RWPE2 (cell line): ENCODE data around the gene NACC2.

ENCODE experiments used
- ATAC-seq: fragments of 200-7000 bp; cut with Tn5 transposase; 3 replicates; pipeline ENCODE4 v1.9.1; 2021; ENCODE audit warnings: low read depth
- DNase-seq: peaks from one replicate; pipeline ENCODE4 v3.0.0-alpha.2; 2020; ENCODE audit warnings: low spot score
- H3K27ac ChIP-seq: fragments of 450-650 bp; 2 replicates; pipeline ENCODE4 v1.5.1; 2017; ENCODE audit warnings: mild to moderate bottlenecking; ENCODE audit not compliant: poor library complexity, severe bottlenecking
- H3K27me3 ChIP-seq: fragments of 250-450 bp; sonication (Bioruptor Pico); 2 replicates; pipeline ENCODE4 v1.5.1; 2021; ENCODE audit warnings: mild to moderate bottlenecking, moderate library complexity; ENCODE audit not compliant: insufficient read depth, poor library complexity, severe bottlenecking
- H3K36me3 ChIP-seq: fragments of 250-450 bp; sonication (Bioruptor Pico); 2 replicates; pipeline ENCODE4 v1.5.1; 2020; ENCODE audit warnings: low read depth, mild to moderate bottlenecking, moderate library complexity
- H3K4me1 ChIP-seq: fragments of 250-450 bp; sonication (Bioruptor Pico); 2 replicates; pipeline ENCODE4 v1.5.1; 2021; ENCODE audit warnings: mild to moderate bottlenecking, moderate library complexity; ENCODE audit not compliant: insufficient read depth, poor library complexity, severe bottlenecking
- H3K4me3 ChIP-seq: fragments of 250-450 bp; sonication (Bioruptor Pico); 2 replicates; pipeline ENCODE4 v1.5.1; 2021; ENCODE audit warnings: mild to moderate bottlenecking, moderate library complexity; ENCODE audit not compliant: severe bottlenecking
- H3K9me3 ChIP-seq: fragments of 250-450 bp; sonication (Bioruptor Pico); 2 replicates; pipeline ENCODE4 v1.5.1; 2021; ENCODE audit warnings: mild to moderate bottlenecking, moderate library complexity; ENCODE audit not compliant: severe bottlenecking
- TF ChIP-seq, protein P1 (sequence below): fragments of 450-650 bp; IDR thresholded peaks from one replicate; pipeline ENCODE4 v1.5.1; 2017; ENCODE audit warnings: mild to moderate bottlenecking, moderate library complexity; ENCODE audit not compliant: poor library complexity, severe bottlenecking

NACC2 gene

DNA sequence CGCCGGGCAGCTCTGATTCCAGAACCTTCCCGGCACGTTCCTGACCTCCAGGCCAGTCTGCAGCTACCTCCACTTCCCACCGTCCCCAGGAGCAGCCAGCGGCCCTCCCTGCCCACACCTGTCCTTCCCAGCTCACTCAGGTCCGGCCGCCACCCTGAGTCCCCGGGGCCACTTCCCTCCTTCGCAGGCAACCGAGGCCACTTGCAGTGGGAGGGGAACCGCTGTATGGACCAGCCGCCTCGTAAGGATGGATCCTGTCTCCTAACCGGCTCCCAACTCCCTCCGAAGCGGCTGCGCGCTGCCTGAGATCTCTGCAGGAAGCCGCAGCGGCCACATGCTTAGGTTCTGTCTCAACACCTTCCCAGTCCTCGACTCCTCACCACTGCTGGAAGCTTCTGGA is 16.1 kb upstream of the NACC2 start:
- peaks cover 23% of the 10 kb centered on the region for H3K4me1 ChIP-seq
- H3K36me3 ChIP-seq = no peaks in the 10 kb centered on the region
- no peaks in the 10 kb centered on the region for H3K27me3 ChIP-seq
- ATAC-seq (no peak), DNase-seq (no peak)
- TF ChIP-seq, protein P1, sequence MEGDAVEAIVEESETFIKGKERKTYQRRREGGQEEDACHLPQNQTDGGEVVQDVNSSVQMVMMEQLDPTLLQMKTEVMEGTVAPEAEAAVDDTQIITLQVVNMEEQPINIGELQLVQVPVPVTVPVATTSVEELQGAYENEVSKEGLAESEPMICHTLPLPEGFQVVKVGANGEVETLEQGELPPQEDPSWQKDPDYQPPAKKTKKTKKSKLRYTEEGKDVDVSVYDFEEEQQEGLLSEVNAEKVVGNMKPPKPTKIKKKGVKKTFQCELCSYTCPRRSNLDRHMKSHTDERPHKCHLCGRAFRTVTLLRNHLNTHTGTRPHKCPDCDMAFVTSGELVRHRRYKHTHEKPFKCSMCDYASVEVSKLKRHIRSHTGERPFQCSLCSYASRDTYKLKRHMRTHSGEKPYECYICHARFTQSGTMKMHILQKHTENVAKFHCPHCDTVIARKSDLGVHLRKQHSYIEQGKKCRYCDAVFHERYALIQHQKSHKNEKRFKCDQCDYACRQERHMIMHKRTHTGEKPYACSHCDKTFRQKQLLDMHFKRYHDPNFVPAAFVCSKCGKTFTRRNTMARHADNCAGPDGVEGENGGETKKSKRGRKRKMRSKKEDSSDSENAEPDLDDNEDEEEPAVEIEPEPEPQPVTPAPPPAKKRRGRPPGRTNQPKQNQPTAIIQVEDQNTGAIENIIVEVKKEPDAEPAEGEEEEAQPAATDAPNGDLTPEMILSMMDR = no peak
- no peak overlapping the region for H3K27ac ChIP-seq
- H3K9me3 ChIP-seq = no peaks in the 10 kb centered on the region
- H3K4me3 ChIP-seq = no peak overlapping the region

DNA sequence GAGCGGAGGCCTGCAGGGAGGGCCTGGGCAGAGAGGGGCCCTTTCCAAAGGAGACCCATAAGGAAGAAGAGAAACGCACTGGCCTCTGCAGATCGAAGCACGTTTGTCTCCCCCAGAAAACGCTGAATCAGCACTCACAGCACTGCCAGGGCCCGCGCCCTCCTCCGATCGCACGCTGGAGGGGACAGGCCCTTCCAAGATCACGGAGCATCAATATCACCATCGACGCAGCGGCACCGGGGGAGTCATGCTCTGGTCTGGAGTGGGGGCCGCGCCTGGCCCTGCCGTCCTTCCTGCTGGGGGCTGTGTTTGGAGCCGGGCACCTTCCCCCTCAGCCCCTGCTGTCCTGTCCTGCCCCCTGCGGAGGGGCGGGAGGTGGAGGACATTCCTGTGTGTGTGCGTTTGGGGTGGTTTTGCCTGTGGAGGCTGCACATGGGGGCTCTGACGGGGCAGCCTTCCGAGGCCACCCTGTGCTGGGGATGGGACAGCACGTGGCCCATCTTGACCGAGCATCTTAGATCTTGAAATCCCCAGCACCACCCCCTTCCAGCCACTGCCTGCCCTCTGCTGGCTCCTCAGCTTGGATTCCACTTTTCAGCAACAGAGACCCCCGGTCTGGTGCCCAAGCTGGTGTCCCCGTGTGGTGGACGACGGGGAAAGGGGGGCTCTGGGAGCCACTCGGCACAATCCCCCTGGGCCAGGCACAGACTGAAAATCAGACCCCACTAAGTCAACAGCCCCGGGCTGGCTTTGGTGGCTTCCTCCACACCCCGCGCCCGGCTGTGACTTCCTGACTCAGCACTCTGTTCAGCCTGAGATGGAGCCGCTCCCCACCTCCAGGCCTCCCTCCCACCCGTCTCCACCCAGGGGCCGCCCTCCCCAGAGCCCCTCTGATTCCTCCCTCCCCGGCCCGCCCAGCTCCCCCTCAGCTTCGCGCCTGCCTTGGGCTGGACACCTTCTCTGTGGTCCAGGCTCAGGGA is 15.3 kb upstream of the NACC2 start:
- H3K9me3 ChIP-seq = no peaks in the 10 kb centered on the region
- peak overlapping the region; percentile 14 for H3K27ac ChIP-seq
- DNase-seq (no peak), ATAC-seq (no peak)
- H3K4me3 ChIP-seq = no peak overlapping the region
- no peaks in the 10 kb centered on the region for H3K36me3 ChIP-seq
- TF ChIP-seq, protein P1 = peak; percentile 6
- H3K4me1 ChIP-seq = peaks cover 23% of the 10 kb centered on the region
- no peaks in the 10 kb centered on the region for H3K27me3 ChIP-seq

DNA sequence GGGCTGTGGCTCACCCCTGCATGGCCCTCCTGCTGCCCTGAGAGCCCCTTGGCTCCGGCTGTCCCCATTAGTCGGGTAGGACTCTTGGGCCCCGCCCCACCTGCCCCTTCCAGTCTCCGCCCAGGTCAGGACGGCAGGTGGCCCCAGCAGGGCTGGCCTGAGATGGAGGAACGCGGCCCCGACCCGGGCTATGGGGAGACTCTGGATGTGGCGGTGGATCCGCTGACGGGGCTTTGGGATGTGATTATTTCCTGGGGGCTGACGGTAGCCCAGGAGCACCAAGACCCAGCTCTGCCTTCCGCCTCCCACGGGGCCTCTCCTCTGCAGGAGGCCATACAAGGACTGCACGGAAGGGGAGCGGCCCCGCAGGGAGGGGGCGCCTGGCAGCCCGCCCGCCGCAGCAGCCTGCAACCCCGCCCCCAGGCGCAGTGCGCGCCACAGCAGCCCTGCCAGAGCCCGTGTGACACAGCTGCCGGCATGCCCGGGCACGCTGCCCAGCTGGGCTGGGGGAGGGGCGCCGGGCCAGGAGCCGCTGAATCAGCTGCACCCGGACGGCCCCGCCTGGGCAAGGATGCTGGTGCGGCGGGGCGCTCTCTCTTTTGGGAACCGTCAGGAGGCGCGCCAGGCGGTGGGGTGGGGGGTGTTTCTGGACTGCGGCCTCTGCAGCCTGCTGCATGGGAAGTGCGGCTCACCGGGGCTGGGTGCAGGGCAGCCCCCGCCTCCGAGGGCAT is 14.4 kb upstream of the NACC2 start:
- peaks cover 23% of the 10 kb centered on the region for H3K4me1 ChIP-seq
- H3K36me3 ChIP-seq = no peaks in the 10 kb centered on the region
- TF ChIP-seq, protein P1 = no peak
- no peak overlapping the region for H3K4me3 ChIP-seq
- DNase-seq (peak; percentile 92), ATAC-seq (peak; percentile 74)
- H3K27me3 ChIP-seq = no peaks in the 10 kb centered on the region
- no peaks in the 10 kb centered on the region for H3K9me3 ChIP-seq
- peak overlapping the region; percentile 47 for H3K27ac ChIP-seq

DNA sequence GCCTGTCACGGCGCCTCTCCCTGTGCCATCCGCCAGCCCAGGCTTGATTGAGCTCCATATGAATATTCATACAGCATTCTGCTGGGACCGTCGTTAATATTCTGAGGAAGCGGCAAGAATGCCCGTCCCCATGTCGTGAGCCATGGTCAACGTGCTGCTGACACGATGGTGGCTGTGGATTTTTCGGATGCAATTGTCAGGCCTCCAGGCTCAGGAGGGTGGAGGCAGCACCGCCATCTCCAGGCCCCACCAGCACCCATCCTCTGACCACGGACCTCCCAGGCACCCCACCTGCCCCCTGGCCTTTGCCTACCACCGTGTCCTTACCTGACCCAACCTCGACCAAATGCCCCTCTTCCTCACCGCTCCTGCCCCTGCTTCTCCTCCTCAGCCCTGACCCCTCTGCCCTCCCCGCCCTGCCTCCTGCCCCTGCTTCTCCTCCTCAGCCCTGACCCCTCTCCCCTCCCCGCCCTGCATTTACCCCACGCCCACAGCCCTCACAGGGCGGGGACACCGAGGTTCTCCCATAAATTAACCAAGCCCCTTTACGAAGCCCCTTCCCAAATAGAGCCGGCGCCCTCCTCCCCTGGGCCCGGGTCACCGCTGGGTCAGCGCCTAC is 13.7 kb upstream of the NACC2 start:
- ATAC-seq (no peak), DNase-seq (no peak)
- Histone ChIP-seq H3K4me3 (no peak overlapping the region), H3K27ac (peak overlapping the region; percentile 47), H3K4me1 (peaks cover 23% of the 10 kb centered on the region), H3K36me3 (no peaks in the 10 kb centered on the region), H3K27me3 (no peaks in the 10 kb centered on the region), H3K9me3 (no peaks in the 10 kb centered on the region)
- TF ChIP-seq, protein P1 = no peak
